Stimulated activated CD4-positive, alpha-beta T cell treated with anti-CD3 and anti-CD28 coated beads, Interleukin-1b, Interleukin-23, amount 100 ng/mL, for 4 hours (primary cell): ENCODE results near the gene TUFT1.
A peak's percentile ranks its signal among the peaks of the same experiment; 100 is the strongest.

Experiments used
- DNase-seq, 2 donors: peaks; one replicate each; pipeline ENCODE4 v3.0.0-alpha.2; 2020; ENCODE audit warnings: low read depth in 2 of 2

The TUFT1 gene

DNA sequence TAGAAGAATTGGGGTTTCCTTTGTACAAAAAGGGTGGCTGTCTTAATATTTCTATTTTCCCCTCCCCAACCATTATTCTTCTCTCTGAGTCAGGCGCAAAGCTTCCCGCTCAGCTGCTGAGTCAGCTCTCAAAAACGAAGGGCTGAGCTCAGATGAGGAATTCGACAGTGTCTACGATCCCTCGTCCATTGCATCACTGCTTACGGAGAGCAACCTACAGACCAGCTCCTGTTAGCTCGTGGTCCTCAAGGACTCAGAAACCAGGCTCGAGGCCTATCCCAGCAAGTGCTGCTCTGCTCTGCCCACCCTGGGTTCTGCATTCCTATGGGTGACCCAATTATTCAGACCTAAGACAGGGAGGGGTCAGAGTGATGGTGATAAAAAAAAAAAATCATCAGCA lies 3.0 kb upstream of the TUFT1 start:
- DNase-seq, result no peak

DNA sequence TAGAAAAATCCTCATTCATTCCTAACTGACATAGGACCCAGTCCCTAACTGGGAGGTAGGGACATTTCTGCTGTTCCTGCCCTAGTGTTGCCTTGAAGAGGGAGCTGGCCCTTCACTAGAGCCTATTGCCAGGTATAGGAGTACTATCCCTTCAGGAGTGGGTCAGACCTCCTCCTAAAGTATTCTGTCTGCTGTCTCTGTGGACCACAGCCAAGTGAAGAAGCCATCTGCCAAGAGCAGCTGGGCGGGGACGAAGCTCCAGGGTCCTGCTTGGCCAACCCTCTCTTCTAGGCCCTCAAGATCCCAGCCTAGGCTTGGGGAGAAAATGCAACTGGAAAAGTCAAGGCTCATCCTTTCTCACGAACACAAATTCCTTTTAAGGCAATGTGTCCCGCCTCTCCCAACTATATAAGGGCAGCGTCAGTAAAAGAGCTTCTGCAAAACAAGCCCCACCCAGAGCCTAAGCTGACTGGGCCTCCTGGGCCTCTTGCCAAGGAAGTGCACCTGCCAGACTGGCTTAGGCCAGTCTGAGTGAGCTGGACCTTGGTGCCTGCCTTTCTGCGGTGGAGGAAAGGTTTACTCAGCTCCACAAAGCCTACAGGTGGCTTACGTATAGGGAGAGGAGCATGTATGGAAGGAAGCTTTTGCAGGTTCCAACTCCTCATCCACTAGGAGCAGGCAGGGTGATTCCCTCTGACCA lies 638 bp upstream of the TUFT1 start:
- no peak for DNase-seq

DNA sequence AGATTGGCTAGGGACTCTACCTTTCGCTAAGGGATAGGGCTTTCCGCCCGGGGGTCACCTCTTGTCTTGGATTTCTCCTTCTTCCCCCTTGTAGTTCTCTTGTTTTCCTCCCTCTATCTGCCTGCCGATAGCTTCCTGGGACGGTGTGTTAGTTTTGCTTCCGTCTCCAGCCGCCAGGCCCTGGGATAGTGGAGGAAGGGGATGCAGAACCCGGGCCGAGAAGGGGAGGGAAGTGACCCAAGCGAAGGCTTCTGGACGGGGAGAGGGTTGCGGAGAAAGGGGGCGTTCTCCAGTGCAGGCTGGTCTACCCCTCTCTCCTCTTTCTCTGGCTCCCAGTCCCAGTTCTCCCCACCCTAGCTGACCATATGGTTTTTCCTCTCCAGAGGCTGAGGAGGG lies 871 bp downstream of the TUFT1 start:
- no peak for DNase-seq

DNA sequence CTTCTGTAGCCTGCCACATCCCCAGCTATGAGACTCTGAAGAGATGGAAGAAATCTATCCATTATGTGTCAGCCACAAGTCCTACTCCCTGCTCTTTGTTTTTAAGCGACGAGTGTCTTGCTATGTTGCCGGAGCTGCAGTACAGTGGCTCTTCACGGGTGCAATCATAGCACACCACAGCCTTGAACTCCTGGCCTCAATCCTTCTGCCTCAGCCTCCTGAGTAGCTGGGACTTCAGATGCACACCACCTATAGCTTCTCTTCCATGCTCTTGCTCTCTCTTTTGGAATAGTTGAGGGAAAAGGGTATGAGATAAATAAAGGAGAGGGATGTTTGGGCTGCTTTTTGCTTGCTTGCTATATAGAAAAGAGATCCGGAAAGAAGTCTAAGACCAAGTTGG lies 1.6 kb downstream of the TUFT1 start:
- no peak for DNase-seq

DNA sequence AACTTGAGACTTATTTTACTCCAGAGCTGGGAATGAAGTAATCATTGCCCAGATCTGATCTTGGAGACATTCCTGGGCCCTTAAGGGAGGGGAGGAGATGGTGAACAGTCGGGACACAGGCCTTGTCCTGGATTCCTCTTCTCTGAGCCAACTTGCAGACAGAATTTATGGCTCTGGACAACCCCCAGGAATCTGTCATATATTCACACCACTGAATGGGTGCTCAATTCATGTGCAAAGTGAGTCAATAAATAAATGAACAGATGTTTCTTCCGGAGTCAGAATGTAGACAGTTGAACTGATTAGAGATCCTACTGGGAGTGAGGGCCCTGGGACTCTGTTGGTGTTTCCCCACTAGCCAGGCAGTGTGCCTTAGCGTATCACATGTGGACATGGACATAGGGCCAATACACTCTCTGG lies 2.6 kb downstream of the TUFT1 start:
- DNase-seq, result no peak

DNA sequence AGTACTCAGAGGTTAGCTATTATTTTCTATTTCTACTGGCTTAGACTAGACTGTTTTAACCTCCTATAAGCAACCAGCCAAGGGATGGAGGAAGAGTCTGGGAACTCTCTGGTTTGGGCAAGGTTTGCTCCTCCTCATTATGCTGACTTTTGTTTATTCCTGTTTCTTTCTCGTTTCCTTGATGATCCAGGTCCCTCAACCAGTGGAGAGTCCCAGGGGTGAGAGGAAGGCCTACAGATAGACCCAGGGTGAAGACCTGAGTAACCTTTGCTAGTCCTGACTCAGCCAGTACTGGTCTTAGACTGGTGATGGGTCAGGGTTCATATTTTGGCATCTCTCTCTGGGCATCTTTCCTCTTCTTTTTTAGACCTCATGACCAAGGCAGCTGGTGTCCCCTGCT lies 5.4 kb downstream of the TUFT1 start:
- DNase-seq, result no peak

DNA sequence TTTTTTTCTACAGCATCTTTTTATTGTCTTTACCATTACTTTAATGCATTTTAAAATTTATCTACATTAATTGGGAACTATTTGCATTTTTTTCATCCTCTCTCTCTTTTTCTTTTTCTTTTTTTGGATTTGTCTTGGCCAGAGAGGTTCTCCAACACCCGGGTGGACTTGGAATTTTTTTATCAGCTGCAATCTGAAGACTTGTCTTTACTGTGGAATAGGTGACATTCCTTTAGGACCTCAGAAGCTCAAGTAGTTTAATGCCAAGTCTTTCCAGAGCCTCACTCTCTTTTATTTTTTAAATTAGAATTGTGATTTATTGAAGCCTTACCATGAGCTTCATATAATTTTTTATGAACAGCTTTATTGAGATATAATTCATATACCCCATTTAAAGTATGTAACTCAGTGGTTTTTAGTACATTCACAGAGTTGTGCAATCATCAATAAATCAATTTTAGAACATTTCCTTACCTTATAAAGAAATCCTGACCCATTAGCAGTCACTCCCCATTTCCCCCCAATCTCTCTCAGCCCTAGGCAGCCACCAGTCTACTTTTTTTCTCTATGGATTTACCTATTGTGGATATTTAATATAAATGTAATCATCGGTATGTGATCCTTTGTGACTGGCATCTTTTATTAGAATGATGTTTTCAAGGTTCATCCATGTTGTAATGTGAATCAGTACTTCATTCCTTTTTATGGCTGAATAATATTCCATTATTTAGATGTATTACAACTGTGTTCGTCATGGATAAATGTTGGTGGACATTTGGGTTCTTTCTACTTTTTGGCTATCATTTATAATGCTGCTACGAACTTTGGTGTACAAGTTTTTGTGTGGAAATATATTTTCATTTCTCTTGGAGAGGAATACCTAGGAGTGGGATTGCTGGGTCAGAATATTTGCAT lies 6.2 kb downstream of the TUFT1 start:
- DNase-seq, result no peak

DNA sequence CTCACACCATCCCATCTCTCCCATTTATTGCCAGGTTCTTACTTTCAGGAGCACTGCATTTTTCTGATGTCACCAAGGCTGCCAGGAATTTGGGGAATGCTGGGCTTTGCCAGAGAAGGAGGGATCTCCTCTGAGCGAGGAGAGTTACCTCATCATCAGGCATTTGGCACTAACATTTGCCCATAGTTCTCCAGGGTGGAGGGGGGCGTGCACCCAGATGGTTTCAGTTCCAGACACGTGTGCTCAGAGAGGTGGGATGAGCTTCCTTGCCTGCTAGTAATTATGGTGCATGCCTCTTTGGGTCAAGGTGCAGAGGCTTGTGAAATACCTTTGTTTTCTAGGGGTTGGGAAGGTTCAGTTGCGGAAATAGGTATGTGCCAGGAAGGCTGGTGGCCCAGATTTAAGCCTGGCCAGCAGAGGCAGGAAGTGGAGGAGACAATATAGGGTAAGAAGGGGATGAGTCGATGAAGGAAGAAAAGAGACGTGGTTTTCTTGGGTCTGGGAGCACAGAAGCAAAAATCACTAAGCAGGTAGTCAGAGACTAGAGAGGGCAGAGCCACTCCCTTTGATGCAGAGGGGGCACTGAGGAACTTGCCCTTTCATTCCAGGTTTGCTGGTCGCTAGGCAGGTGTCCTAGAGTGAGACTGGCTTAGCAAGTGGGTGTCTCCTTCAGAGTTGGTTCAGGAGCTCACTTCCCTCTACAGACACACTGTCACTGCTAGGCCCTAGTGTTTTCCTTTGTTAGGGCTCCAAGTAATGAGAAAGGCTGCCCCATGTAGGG lies 7.2 kb downstream of the TUFT1 start:
- no peak for DNase-seq

DNA sequence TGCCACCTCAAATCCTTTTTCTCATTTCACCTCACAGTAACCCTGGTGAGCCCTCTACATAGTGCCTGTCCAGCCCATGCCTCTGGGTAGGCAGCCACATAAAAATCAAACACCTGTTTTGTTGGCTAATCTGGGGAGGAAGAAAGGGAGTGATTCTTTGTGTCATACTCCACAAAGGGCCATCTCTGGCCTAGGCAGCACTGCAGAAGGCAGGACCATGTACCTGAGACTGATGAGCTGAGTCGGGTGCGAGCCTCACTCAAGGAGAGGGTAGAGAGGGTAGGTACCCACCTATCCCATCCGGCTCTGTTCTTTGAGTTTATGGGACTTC lies 7.8 kb downstream of the TUFT1 start:
- DNase-seq, result no peak

DNA sequence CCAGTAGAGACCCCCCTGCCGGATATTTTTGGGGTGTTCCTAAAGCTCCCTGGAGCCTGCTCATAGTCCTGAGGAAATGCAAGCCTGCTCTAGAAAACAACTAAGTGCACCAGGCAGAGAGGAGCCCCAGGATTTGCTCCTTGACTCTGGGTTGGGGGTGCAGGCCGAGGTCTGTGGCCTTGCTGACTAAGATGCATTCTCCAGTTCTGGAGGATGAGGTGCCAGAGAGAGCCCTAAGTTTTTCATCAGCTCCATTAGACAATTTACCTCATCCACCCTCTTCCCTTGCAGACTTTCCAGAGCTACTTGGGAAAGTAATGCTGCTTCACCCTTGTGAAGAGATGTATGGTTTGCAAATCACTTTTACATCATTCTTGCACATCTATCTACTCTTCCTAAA lies 9.1 kb downstream of the TUFT1 start:
- DNase-seq, result no peak

DNA sequence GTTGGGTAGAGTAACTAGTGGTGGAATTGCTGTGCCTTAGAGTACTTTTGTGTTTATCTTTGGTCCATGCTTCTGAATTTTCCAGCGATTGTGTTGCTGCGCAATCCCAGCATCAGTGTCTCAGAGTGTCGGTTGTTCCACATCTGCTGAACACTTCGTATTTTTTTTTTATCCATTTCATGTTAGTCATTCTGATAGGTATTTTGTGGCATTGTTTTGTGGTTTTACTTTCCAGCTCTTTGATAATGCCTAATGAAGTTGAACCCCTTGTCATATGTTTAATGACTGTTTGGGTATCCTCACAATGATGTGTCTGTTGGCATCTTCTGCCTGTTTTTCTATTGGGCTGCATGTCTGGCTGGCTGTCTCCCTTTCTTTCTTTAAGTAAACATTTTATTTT lies 13.6 kb downstream of the TUFT1 start:
- no peak for DNase-seq

DNA sequence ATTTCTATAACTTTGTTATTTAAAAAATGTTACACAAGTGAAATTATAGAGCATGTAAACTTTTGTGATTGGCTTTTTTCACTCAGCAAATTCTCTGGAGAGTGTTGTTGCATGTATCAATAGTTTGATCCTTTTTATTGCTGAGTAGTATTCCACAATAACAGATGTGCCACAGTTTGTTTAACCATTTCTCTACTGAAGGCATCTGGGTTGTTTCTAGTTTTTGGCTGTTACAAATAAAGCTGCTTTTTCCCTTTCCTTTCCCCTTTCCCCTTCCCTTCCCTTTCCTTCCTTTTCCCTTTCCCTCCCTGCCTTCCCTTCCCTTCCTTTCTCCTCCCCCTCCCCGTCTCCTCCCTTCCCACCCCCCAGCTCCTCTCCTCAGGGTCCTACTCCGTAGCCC lies 15.9 kb downstream of the TUFT1 start:
- no peak for DNase-seq

DNA sequence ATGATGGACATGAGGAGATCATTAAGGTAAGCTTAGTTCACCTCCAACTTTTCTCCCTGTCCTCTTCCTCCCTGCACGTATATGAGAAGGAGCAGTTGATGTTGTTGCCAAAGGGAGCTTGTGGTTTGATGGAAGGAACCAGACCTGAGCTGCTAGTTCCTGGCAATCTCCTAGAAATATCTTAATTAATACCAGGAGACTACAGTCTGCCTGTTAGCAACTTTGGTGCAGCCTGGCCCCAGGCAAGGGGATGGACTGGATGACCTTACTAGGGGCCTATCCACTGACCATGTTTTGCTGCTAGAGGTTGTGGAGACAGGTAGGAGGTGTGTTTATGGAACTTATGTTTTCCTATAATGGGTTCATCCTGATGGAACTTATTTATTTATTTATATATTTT lies 22.6 kb downstream of the TUFT1 start:
- no peak for DNase-seq

DNA sequence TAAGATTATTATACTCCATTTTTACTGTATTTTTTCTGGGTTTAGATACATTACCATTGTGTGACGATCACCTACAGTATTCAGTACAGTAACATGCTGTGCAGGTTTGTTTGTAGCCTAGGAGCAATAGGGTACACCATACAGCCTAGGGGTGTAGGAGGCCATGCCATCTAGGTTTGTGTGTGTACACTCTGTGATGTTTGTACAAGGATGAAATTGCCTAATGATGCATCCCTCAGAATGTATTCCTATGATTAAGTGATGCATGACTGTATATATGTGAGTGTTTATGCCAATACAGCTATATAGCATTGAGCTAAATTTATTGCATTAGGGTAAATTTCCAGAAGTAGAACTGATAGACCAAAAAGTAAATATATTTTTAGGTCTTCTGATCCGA lies 23.3 kb downstream of the TUFT1 start:
- DNase-seq, result no peak

DNA sequence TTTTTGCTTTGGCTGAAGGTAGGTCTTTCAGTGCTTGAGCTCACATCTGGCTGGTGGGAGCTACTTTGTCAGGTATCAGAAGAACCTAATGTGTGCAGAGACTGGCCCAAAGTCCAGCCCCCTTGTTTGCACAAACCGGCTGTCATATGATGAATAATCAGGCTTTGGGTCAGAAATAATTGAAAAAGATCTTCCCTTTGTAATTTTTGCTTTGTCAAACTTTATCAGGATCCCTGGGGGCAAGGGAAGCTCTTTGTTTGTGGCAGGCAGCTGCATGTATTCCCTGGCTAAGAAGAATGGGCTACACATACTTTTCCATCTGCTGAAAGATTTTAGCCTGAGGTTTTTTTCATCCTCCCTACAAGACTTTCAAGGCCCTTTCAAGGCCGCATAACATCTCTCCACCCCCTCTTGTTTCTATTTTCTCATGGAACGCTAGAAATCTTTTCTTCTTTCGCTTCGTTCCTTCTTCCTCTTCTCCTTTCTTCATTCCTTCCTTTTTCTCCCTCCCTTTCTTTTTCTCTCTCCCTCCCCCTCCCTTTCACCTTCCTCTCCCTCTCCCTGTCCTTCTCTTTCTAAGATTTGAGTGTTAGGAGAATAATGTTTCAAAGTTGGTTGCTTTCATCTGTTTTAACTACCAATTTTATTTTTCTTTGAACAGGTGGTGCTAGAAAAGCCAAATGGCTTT lies 25.5 kb downstream of the TUFT1 start:
- no peak for DNase-seq

DNA sequence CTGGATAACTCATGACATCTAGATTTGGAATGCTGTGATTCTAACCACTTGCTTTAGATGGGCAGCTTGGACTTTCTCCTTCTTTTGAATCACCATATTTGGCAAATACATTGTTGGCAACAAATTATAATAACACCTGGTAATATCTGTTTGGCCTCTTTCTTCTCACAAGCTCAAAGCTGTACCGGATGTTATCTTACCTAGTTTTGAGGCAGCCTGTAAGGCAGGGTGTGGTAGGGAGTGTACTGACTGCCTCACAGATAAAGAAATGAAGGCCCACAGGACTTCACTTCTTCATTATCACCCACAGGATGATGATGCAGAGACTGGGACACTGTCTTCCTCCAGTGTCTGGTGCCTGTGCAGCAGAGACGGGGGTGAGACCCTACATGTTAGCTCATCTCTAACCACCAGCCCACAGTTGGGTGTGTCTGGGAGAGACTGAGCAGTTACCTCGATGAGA lies 28.5 kb downstream of the TUFT1 start:
- peak in 1 of 2 donors; percentile 13 for DNase-seq

DNA sequence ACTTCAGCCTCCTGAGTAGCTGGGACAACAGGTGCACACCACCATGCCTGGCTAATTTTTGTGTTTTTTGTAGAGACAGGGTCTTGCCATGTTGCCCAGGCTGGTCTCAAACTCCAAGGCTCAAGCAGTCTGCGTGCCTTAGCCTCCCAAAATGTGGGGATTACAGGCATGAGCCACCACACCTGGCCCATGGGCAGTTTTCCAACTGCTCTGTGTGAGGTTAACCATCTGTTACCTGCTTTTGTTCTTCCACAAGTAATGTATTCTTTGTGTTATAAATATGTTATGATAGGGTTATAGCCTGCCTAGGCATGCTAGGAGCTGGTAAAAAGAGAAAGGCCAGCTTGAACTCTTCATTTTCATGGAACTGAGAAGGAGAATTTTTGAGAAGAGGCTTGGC lies 30.7 kb downstream of the TUFT1 start:
- DNase-seq, result no peak

DNA sequence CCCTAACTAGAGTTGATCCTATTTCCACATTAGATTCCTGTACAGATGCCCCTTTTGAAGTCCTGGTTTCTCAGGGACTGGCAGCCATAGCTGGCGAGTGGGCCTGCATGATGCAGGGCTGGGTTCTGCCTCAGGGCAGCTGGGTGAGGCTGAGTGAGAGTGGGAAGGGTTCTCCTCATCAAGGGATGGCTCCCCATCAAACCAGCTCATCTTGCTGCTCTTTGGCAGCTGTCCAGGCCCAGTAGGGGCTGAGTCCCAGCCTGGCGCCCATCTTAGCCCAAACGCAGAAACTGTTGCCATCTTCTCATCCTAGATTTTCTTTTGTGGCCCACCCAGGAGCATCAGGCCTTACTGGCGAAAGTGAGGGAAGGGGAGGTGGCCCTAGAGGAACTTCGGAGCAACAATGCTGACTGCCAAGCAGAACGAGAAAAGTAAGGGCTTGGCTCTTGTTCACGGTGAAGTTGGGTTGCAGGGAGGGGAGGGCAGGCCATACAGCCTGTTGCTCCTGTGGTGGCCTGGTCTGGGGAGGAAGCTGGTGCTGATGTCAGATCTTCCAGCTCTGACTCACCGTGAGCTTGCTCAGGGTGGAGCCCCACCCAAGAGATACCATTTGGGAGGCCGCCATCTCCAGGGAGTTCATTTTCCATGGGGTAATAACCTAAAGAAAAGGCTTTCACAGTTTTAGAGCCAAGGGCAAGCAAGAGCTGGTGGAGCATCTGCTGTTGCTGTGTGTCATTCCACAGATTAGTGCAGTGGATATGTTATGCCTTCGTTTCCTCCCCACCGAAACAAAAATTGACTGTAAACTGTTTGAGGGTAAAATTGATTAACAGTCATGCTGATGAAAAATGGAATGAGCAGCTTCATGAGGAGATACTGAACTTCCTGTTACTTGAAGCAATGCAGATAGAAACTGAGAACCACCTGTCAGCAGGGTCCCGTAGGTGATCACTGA lies 34.7 kb downstream of the TUFT1 start:
- DNase-seq, result no peak

DNA sequence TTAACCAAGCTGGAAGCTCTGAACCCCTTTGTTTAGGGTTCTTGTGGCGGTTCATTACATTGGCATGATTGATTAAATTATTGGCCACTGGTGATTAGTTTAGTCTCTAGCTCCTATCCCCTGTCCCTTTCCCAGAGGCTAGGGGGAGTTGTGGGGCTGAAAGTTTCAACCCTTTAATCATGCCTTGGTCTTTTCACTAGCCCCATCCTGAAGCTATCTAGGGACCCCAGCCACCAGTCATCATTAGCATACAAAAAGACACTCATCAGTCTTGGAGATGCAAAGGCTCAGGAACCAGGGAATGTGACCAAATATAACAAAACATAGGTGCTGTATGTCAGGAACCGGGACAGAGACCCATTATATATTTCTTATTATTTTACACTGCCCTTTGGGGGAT lies 37.1 kb downstream of the TUFT1 start:
- DNase-seq, result no peak

DNA sequence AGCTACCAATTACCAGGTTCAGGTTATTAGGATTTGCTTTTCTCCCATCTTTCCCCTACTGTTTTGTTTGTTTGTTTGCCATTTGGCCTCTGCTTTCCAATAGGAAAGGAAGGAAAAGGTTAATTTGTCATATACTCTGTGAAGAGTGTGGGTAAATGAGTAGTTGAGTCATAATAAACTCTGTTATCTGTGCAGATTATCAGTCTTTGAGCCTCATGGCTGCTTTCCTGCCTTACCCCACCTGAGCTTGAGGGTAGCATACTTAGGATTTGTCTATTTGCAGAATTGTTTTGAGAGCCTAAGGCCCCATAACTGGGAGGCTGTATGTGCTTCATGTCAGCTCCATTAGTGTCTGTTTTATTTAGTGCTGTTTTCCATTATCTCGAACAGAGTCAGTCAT lies 38.8 kb downstream of the TUFT1 start:
- DNase-seq, result no peak
